HG03521 (cell line): ENCODE measurements around the gene ELMO1.

Experiments used
- ATAC-seq: cut with Tn5 transposase; IDR thresholded peaks from one replicate; pipeline ENCODE4 v1.9.1; 2021; ENCODE audit warnings: mild to moderate bottlenecking, moderate library complexity; ENCODE audit not compliant: unreplicated experiment

Gene ELMO1

DNA sequence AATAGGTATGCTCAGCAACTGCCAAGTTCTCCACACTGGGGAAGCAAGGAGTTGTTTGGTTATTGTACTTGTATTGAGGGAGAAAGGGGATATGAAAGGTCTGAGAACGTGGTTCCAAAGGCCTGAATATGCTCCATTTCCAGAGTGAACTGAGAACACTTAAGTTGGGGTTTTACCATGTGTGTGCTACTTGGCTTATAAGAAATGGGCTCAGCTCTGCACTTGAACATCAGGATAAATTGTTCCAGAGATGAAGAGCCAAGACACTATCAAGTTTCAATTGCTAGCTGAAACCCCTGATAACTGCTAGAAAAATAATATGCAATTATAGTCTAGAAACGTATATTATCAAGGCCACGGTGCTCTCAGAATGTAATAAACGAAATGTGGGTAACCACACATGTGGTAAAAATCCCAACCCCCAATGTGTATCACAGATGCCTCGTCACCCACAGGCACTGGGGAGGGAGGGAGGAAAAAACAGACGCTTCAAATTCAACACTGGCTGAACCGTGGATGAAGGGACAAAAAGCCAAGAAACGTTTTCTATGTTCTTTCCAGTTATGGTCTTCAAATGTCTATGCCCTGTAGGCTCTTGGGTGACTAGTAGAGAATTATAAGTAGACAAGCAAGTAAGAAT, 16.3 kb downstream of the ELMO1 start:
- no peak for ATAC-seq

DNA sequence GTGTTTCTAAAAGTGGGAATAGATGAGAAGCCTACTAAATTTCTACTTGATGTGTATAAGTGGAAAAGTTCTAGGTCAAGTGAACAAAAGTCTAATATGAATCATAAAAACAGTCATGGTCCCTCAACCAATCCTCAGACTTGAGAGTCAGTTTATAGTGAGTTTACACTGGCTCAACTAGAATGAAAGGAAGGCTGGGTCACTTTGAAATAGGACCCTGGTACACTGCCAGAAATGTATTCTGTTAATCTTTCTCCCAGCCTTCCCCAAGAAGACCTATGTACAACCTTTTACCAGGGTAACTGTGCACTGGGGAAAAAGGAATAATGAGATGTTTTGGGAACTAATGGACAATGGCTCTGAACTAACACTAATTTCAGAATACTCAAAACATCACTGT, 17.3 kb downstream of the ELMO1 start:
- ATAC-seq = no peak

DNA sequence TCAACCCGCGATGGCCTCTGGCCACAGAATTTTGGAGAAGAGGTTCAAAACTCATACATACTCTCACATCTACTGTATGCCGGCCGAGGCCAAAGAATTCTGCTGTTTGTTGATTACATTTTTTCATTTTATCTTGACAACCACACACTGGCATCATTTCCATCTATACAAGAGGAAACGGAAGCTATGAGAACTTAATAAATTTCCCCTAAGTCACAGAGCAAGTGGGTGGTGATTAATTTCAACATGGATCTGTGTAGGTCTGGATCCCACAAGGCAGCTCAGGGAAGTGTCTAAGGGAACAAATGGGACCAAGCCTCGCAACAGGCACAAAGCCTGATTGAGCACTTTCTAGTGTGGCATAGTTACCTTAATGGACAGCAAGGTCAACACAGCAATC, 18.0 kb downstream of the ELMO1 start:
- no peak for ATAC-seq

DNA sequence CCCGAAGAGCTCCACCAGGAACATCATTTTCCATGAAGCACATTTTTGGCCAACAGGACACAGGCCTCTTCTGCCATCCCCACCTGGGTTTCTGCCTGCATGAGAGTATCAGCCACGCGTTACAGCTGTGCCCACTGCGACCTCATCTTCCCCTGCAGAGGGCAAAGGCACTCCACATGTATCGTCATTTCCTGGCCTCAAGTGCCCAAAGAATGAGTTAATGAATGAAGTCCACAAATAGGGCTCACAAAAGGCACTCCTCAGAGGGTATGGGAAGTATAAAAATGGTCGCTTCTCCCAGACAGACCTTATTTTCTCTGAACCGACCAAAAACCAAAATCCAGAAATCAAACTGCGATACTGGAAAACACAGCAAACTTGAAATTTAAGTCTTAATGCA, 18.5 kb downstream of the ELMO1 start:
- no peak for ATAC-seq

DNA sequence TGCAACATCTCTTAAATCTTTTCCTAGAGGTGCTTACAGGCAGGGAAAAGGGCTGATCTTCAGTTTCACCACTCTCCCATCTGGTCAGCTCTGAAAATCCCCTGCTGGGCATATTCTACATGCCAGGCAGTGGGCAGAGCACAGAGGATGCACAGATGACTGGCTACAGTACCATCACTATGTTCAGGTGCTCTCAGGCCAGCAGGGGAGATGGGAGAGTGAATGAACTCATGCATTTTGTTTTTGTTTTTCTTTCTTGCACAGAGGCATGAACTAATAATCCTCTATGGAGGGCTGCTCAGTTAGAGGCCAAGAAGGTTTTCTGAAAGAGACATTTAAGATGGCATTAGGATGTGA, 19.3 kb downstream of the ELMO1 start:
- ATAC-seq = no peak

DNA sequence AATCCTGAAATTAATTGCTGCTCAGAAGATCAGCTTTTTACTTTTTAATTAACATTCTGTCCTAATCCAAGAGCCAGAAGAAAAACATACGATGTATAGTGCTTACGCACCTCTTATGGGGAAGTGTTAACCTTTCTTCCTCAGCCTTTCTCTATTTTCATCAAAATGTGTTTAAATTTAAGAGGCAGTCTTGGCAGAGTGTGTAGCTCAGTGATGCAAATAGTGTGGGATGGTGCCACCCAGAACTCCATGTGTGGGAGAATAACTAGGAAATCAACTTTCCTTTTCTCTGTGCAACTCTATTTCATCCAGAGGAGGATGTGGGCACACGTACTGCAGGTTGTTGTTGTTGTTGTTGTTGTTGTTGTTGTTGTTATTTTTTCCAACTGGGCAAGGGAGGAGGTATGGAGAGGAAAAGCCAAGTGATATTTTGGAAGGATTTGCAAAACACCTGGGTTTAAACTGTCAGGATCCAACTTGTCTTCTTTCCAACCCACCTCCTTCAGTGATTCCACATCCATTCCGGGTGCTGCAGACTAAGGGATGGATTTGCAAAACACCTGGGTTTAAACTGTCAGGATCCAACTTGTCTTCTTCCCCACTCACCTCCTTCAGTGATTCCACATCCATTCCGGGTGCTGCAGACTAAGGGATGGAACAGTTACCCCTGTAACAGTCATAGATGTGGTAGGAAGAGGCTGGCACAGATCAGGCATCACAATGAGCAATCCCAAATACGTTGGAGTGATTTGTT, 19.8 kb downstream of the ELMO1 start:
- ATAC-seq = no peak

DNA sequence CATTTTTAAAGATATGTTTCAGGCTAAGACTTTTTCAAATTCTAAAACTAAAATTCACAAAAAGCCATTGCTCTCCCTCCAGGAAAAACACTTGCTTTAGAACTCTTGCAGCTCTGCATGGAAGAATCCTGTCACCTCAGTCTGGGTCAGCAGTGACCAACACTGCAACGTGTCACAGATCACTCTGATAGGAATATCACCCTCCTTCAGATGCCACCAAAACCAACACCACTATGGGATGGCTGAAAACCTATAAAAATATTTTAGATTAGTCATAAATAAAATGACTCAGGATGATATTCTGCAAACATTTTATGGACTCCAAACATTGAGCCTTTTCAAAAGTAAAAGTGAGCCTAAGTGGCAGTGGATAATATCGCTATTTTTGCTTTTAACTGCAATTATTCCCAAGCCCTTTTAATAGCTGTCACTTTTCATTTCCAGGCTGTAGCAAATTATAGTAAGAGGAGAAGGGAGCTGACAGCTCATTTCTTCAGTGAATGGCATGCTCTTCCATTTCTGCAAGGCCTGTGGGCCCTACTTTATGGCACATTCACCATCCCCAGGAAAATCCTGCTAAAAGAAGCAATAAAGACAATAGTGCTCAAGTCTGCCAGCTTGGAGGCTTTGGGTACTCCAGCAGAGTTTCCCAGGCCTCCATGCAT, 21.3 kb downstream of the ELMO1 start:
- no peak for ATAC-seq

DNA sequence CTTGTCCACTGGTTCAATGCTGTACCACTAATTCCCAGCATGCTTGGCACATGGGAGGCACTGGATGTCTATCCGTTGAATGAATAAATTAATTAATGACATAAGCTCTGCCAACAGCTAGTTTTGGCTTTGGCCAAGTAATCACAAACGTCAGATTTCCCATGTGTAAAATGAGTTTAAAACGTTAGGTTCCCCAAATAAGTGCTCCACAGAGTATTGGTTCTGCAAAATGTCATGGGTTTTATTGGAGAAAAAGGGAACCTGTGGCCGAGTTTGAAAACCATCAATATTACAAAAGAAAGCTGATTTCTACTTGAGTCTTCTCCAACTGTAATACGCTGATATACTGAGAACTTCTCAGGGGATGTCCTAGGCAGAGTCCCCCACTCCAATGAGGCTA, 23.2 kb downstream of the ELMO1 start:
- no peak for ATAC-seq

DNA sequence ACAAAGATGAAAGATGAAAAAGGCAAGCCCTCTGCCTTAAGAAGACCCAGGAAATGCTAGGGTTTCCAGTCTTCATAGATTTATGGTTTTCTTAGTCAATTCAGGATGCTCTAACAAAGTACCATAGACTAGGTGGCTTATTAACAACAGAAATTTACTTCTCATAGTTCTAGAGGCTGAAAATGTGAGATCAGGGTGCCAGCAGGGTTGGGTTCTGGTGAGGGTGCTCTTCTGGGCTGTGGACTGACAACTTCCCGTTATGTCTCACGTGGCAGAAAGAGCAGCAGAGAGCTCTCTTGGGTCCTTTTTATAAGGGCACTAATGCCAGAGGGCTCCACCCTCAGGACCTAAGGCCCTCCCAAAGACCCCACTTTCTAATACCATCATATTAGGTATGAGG, 23.7 kb downstream of the ELMO1 start:
- ATAC-seq = no peak

DNA sequence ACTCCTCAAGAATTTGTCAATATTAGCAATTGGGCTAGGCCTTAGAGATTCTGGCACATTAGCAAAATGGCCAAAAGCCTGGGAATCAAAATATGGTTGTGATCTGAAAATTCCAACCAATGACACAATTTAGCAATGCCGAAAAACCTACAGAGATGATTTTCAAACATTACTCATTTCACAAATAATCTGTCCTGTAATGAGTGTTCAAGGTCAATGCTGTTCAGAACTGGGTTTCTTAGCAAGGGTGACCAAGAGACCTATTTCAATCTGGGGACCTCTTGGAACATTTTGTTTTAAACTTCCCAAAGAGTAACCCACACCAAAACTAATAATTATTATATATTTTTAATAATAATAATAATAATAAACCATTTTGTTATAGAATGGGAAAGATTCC, 24.1 kb downstream of the ELMO1 start:
- no peak for ATAC-seq

DNA sequence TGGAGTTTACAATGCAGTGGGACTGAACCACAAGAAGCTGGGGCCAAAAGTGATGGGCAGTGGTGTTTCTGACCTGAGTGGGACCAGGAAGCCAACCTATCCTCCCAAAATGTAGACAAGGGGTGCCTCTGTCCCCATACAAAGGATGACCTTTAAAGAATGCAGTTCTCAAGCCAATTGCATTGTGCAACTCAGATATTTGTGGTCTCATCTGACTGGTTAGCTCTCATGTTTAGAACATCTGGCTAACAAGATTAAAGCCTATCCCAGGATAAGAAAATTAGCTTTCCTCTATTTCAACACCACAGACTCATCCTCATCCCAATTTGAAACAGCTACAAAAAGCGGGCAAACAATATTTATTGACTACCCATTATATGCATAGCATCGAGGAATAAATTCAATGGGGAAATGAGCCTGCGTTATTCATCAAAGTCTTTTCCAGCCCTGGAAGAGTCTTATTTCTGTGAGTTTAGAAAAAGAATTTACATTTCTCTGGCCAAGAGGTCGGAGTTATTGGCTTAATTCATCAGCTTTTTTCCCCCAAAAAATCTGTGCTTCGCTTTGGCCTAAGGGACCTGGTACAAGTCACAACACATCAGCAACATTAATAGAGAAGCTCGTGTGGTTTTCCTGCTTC, 26.7 kb downstream of the ELMO1 start:
- ATAC-seq = no peak

DNA sequence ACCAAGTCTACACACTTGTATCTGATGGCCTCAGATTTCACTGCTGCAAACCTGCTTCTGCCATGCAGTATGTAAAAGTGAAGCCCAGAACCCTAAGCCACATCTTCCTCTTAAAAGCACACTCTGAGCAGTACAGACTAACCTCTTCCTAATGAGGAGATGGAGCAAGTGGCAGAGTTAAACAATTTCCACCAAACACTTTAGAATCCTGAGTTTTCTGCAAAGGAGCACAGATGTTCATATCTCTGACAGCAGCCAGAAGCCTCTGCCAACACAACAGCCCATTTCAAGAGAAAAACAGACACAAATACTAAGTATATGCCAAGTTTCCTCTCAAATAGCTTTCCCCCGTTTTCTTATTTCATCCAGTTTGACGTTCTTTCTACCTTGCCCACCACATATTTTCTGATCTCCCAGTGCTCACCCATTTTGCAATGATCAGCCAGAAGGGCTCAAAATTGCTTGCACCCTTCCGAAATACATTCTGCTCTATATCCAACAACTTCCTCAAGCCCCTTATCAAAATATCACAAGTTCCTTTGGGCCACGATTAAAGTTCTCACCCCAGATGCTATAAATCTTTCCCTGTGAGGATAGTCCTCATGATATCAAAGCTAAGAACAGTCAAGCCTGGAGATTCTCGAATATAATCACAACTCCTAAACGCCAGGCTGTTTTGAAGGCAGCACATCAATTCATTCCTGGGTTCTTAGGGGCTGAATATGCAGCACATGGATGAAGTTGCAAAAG, 27.5 kb downstream of the ELMO1 start:
- ATAC-seq = no peak

DNA sequence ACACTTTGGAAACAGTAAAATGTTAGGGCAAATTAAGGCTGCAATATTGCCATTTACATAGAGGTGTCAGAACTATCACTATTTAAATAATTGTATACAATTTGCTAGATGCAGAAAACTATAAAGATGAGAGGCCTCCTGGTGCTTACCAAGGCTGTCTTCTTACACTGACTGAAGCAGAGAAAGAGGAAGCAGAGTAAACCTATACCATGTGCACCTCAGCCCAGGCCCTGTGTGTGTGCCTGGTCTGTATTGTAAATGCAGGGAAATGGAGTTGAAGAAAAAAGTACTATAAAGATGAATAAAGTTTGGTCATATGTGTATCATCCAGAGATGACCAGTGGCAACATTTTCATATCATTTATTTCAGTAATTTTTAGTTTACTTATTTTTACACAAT, 29.2 kb downstream of the ELMO1 start:
- no peak for ATAC-seq

DNA sequence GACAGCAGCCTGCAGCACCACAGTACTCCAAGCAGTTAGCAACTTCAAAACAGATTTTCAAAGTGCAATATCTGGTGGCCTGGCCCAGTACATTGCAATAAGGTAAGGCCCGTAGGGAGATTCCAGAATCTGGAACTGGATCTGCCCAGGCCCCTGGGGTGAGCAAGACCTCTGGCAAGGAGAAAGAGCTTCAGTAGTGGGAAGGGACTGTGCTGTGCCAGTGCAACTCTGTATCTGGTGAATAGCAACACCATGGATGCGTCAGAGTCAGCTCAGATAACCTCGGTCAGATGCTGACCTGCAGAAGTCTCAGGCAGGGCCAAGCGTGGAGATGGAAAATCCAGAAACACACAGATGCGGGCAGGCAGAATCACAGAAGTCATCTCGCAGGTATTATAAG, 30.3 kb downstream of the ELMO1 start:
- ATAC-seq = no peak

DNA sequence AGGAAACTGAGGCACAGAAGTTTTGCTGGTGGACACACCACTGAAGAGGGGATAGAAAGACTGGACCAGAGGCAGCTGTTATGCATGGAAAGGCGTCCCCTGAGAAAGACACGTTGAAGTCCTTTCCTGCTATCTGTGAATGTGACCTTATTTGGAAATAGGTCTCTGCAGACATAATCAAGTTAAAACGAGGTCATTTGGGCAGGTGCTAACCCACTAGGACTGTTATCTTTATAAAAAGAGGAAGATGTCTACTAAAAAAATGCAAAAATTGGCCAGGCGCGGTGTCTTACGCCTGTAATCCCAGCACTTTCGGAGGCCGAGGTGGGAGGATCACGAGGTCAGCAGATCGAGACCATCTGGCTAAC, 31.6 kb downstream of the ELMO1 start:
- ATAC-seq = no peak

DNA sequence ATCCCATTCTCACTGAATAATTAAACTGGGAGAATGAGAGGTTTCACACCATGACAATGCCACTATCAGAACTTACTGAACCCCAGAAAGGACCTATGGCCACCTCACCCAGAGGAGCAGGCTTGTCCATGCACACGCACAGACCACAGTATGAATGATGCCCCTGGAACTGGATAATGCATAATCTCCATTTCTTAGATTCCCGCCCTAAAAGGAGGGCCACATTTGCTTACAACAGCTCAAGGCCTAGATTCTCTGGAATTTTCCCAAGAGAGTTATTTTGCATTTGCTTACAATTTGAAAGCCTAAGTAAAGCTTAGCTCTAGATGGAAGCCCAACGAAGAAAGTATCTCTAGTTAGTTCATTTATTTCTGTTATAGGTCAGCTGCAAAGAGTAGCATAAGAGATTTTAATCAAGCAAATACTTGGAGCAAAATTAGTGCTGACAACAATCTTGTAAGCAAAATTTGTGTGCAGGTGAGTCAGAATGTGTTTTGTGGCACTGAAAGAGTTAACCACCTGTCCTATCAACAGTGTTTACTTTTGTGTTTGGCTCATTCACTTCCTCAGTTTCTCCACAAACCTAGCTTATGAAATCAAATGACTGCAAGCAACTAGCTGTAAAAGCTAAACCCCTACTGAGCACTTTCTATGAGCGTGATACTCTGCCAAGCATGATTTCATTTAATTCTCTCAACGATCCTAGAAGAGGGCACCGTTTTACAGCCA, 32.1 kb downstream of the ELMO1 start:
- ATAC-seq = no peak

DNA sequence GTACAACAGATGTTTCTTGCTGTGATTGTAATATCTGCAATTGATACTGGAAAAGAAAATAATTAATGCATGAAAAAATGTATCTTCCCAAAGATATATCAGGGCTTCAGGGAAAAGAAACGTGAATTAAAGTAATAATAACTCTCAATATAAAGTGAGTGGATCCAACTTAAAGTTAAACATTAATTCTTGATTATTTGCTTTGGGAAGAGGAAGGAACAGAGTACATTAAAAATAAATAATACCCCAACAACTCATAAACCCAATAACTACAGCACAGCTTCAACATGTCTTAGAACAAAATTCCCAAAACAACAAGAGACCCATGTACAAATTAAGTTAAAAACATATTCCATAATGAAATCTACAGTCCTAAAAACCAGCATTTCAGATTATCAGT, 33.0 kb downstream of the ELMO1 start:
- ATAC-seq = no peak

DNA sequence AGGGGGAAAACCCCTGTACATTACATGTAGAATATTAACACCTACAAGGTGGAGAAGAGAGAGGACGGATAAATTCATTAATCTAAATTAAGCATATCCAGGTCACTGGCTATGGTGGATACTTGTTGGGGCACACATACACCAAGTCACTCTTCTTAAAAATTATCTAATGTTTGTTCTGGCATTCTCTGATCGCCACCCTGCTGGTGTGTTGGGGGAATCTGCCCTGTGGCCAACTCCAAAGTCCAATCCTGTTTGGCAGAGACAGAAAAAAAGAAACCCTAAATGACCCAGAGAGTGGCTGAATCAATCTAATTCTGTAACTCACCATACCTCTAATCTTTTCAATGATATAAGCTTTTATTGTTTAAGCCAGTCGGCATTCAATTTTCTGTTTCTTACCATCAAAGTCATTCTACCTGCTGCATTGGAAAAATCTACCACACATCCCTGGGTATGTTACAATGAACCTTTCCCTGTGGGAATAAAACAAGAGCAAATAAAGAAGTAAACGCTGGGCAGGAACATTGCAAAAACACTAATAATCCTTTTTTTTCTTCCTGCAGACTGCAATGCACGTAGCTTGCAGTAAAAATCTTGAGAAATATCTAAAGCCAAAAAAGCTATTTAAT, 34.2 kb downstream of the ELMO1 start:
- no peak for ATAC-seq

DNA sequence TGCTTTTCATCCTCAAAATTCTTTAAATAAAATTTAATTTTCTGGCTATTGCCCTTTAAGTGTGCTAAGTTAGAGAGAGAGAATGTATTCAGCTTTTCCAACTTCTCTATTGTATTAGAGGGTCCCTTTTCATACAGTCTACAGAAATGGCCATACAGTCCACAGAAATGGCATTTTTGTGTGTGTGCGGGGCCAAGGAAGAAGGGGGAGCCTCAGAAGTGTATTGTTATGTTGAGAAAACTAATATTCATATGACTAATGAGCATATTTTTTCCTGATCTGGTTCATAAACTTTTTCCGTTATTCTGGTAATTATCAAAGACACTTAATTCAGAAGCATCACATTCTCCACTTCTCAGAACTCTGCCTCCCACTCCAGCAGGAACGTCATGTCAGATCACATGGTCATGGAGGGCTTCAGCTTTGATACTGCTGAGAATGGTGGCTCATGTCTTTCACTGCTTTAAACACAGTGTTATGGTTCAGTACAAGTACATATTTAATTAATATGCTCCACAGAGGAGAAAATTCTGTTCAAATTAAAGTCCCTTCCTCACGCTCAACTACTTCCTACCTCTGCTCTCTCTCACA, 37.1 kb downstream of the ELMO1 start:
- no peak for ATAC-seq
